ENCODE measurements around the gene AATK. TPM values are rescaled to one million over a fixed set of nuclear protein-coding genes. Genes with fewer than 3 reads are reported as not detected.

Gene AATK
- total RNA-seq, 2 donors from 2014 or later = 3.3 to 4.3 TPM

- no peaks in the 10 kb centered on the region for H3K4me1 ChIP-seq (ENCODE audit: control insufficient read depth, insufficient read depth, low read length)
- no peaks in the 10 kb centered on the region for H3K27me3 ChIP-seq (ENCODE audit: control insufficient read depth, insufficient read depth, low read length, poor library complexity, severe bottlenecking)
- no peak overlapping the region for H3K27ac Mint-ChIP-seq
- 94 to 96% methylated on average over 10 to 14 of the region's 14 CpGs for WGBS, 2 experiments (ENCODE audit: insufficient coverage in 1 of 2, insufficient read length in 1 of 2)
- no peaks in the 10 kb centered on the region for H3K4me1 Mint-ChIP-seq
- no peak for TF ChIP-seq CTCF (conservative IDR thresholded peaks at IDR 0.05)
- H3K9me3 ChIP-seq (ENCODE audit: control insufficient read depth, low read length) = no peaks in the 10 kb centered on the region
- no peaks in the 10 kb centered on the region for H3K36me3 Mint-ChIP-seq (ENCODE audit: low read depth)
- H3K9me3 Mint-ChIP-seq = no peaks in the 10 kb centered on the region
- no peak for DNase-seq
- no peak overlapping the region for H3K4me3 ChIP-seq (ENCODE audit: low read length)
- no peak overlapping the region for H3K4me3 Mint-ChIP-seq
- H3K36me3 ChIP-seq (ENCODE audit: control insufficient read depth, insufficient read depth, low read length) = no peaks in the 10 kb centered on the region
- no peaks in the 10 kb centered on the region for H3K27me3 Mint-ChIP-seq (ENCODE audit: insufficient read depth)
- no peak overlapping the region for H3K27ac ChIP-seq (ENCODE audit: low read depth, low read length)
- no peak overlapping the region for H3K9ac ChIP-seq (ENCODE audit: extremely low read depth, low read length, poor library complexity, severe bottlenecking)
Observed at GRCh38 chr17:81191646-81192045, 25.6 kb upstream of the AATK start.

- H3K9ac ChIP-seq (ENCODE audit: extremely low read depth, low read length, poor library complexity, severe bottlenecking) = no peak overlapping the region
- H3K27me3 ChIP-seq (ENCODE audit: control insufficient read depth, insufficient read depth, low read length, poor library complexity, severe bottlenecking) = no peaks in the 10 kb centered on the region
- TF ChIP-seq CTCF (conservative IDR thresholded peaks at IDR 0.05) = no peak
- H3K36me3 Mint-ChIP-seq (ENCODE audit: low read depth) = no peaks in the 10 kb centered on the region
- no peaks in the 10 kb centered on the region for H3K27me3 Mint-ChIP-seq (ENCODE audit: insufficient read depth)
- no peaks in the 10 kb centered on the region for H3K9me3 ChIP-seq (ENCODE audit: control insufficient read depth, low read length)
- no peaks in the 10 kb centered on the region for H3K9me3 Mint-ChIP-seq
- no peak overlapping the region for H3K27ac Mint-ChIP-seq
- DNase-seq = no peak
- H3K4me1 Mint-ChIP-seq = no peaks in the 10 kb centered on the region
- WGBS, 2 experiments (ENCODE audit: insufficient coverage in 1 of 2, insufficient read length in 1 of 2) = 87 to 91% methylated on average over 14 to 20 of the region's 20 CpGs
- no peak overlapping the region for H3K27ac ChIP-seq (ENCODE audit: low read depth, low read length)
- H3K36me3 ChIP-seq (ENCODE audit: control insufficient read depth, insufficient read depth, low read length) = no peaks in the 10 kb centered on the region
- H3K4me3 ChIP-seq (ENCODE audit: low read length) = no peak overlapping the region
- no peaks in the 10 kb centered on the region for H3K4me1 ChIP-seq (ENCODE audit: control insufficient read depth, insufficient read depth, low read length)
- no peak overlapping the region for H3K4me3 Mint-ChIP-seq
Observed at GRCh38 chr17:81191116-81191515, 25.1 kb upstream of the AATK start.

GRCh38 chr17:81190591-81190990 is 24.6 kb upstream of the AATK start:
- H3K27ac ChIP-seq (ENCODE audit: low read depth, low read length) = no peak overlapping the region
- Mint-ChIP-seq H3K27ac (no peak overlapping the region), H3K27me3 (ENCODE audit: insufficient read depth) (no peaks in the 10 kb centered on the region), H3K9me3 (no peaks in the 10 kb centered on the region), H3K4me3 (no peak overlapping the region), H3K36me3 (ENCODE audit: low read depth) (no peaks in the 10 kb centered on the region), H3K4me1 (no peaks in the 10 kb centered on the region)
- no peaks in the 10 kb centered on the region for H3K9me3 ChIP-seq (ENCODE audit: control insufficient read depth, low read length)
- no peak overlapping the region for H3K4me3 ChIP-seq (ENCODE audit: low read length)
- no peaks in the 10 kb centered on the region for H3K36me3 ChIP-seq (ENCODE audit: control insufficient read depth, insufficient read depth, low read length)
- no peak for TF ChIP-seq CTCF (conservative IDR thresholded peaks at IDR 0.05)
- H3K9ac ChIP-seq (ENCODE audit: extremely low read depth, low read length, poor library complexity, severe bottlenecking) = no peak overlapping the region
- no peaks in the 10 kb centered on the region for H3K4me1 ChIP-seq (ENCODE audit: control insufficient read depth, insufficient read depth, low read length)
- 93 to 100% methylated on average over 6 to 28 of the region's 28 CpGs for WGBS, 2 experiments (ENCODE audit: insufficient coverage in 1 of 2, insufficient read length in 1 of 2)
- no peak for DNase-seq
- H3K27me3 ChIP-seq (ENCODE audit: control insufficient read depth, insufficient read depth, low read length, poor library complexity, severe bottlenecking) = no peaks in the 10 kb centered on the region
